DOHH2 (cell line): ENCODE data around the gene RPTOR.

Experiments used
- H3F3A ChIP-seq: fragments of 200-600 bp; sonication (generic), shearing (Covaris generic); 2 replicates; pipeline ENCODE4 v1.6.0; 2016; ENCODE audit warnings: antibody characterized with exemption, mild to moderate bottlenecking; ENCODE audit not compliant: control insufficient read depth, insufficient read depth
- H3K27ac ChIP-seq: fragments of 200-600 bp; sonication (generic); 2 replicates; pipeline ENCODE4 v1.5.1; 2014; ENCODE audit warnings: low read depth, mild to moderate bottlenecking, low read length, moderate library complexity
- H3K27me3 ChIP-seq: fragments of 200-600 bp; sonication (generic); 2 replicates; pipeline ENCODE4 v1.6.1; 2014; ENCODE audit warnings: mild to moderate bottlenecking, low read length, mixed read lengths; ENCODE audit not compliant: control insufficient read depth
- H3K36me3 ChIP-seq: fragments of 200-600 bp; sonication (generic); 2 replicates; pipeline ENCODE4 v1.6.1; 2014; ENCODE audit warnings: mild to moderate bottlenecking, low read length, moderate library complexity, mixed read lengths; ENCODE audit not compliant: control insufficient read depth
- H3K4me1 ChIP-seq: fragments of 200-600 bp; sonication (generic); 2 replicates; pipeline ENCODE4 v1.6.1; 2014; ENCODE audit warnings: mild to moderate bottlenecking, low read length, mixed read lengths; ENCODE audit not compliant: control insufficient read depth
- H3K4me2 ChIP-seq: fragments of 200-600 bp; sonication (generic); 2 replicates; pipeline ENCODE4 v1.6.0; 2014; ENCODE audit warnings: mild to moderate bottlenecking, low read length, moderate library complexity
- H3K4me3 ChIP-seq: fragments of 200-600 bp; sonication (generic); 2 replicates; pipeline ENCODE4 v1.5.1; 2014; ENCODE audit warnings: mild to moderate bottlenecking, low read length, mixed read lengths
- H3K79me2 ChIP-seq: fragments of 200-600 bp; sonication (generic); 2 replicates; pipeline ENCODE4 v1.6.1; 2014; ENCODE audit warnings: mild to moderate bottlenecking, low read length, mixed read lengths; ENCODE audit not compliant: control insufficient read depth
- H3K9me2 ChIP-seq: fragments of 200-600 bp; sonication (generic); replicated peaks from 2 replicates; pipeline ENCODE4 v1.6.1; 2014; ENCODE audit warnings: mild to moderate bottlenecking, low read length, mixed read lengths; ENCODE audit not compliant: control insufficient read depth
- H3K9me3 ChIP-seq: fragments of 200-600 bp; sonication (generic); 2 replicates; pipeline ENCODE4 v1.6.1; 2014; ENCODE audit warnings: antibody characterized with exemption, low read length, mixed read lengths; ENCODE audit not compliant: control insufficient read depth, insufficient read depth
- H4K20me1 ChIP-seq: fragments of 200-600 bp; sonication (generic); 2 replicates; pipeline ENCODE4 v1.6.0; 2014; ENCODE audit warnings: low read depth, mild to moderate bottlenecking, antibody characterized with exemption, low read length, moderate library complexity; ENCODE audit not compliant: control insufficient read depth, insufficient read depth
- EZH2phosphoT487 ChIP-seq: fragments of 200-600 bp; sonication (generic); IDR thresholded peaks from 2 replicates; pipeline ENCODE4 v1.6.1; 2017; ENCODE audit warnings: borderline replicate concordance, mild to moderate bottlenecking, antibody characterized with exemption, low read length, moderate library complexity, mixed read lengths
- TF ChIP-seq, protein P1 (sequence below): fragments of 200-600 bp; sonication (generic); IDR thresholded peaks from one replicate; pipeline ENCODE4 v1.5.1; 2014; ENCODE audit warnings: antibody characterized with exemption, mild to moderate bottlenecking, low read depth, low read length; ENCODE audit not compliant: poor library complexity, severe bottlenecking

The RPTOR gene

DNA sequence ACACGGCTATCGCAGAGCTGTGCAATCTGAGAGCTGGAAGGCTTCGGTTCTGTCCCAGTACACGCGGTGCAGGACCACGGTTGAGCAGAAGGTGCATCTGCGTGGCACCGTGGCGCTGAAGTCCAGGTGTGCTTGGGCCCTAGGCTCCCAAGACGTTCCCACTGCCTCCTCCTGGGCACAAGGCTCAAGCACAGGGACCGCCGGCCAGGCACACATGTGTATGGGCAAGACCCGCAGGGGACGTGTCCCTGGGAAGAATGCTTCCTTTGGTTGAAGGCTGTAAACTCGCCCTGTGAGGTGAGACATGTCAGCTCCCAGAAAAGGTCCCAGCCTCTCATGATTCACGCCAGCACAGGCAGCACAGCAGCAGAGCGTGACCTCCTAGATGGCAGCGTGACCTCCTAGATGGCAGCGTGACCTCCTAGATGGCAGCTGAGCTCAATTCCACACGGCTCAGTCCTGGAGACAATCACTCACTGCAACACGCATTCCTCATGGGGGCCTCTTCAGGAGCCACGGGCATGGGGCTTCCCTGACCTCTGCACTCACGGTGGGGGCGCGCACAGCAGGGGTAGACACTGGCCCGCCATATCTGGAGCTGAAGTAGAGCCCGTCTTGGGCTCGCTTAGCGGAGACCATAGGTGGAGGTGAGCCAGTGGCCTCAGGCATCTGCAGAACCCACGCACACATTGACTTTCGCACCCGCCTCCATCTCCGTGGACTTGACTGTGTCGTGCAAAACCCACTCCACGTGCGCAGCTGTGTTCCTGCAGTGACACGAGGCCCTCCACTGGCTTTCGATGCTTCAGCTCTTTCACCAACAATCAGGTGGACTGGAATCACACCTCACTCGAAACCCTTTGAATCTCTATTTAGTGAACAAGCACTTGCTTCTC, 362.0 kb downstream of the RPTOR start:
- Histone ChIP-seq H3K4me1 (peaks cover 27% of the 10 kb centered on the region), H3K27ac (no peak overlapping the region), H3K4me3 (no peak overlapping the region), H3F3A (peaks cover 10% of the 10 kb centered on the region), H4K20me1 (no peaks in the 10 kb centered on the region), H3K36me3 (peaks cover 15% of the 10 kb centered on the region), H3K9me3 (no peaks in the 10 kb centered on the region), H3K9me2 (no peaks in the 10 kb centered on the region), H3K4me2 (no peak overlapping the region), H3K27me3 (no peaks in the 10 kb centered on the region), H3K79me2 (no peaks in the 10 kb centered on the region)
- no peak for TF ChIP-seq EZH2phosphoT487
- TF ChIP-seq, protein P1, sequence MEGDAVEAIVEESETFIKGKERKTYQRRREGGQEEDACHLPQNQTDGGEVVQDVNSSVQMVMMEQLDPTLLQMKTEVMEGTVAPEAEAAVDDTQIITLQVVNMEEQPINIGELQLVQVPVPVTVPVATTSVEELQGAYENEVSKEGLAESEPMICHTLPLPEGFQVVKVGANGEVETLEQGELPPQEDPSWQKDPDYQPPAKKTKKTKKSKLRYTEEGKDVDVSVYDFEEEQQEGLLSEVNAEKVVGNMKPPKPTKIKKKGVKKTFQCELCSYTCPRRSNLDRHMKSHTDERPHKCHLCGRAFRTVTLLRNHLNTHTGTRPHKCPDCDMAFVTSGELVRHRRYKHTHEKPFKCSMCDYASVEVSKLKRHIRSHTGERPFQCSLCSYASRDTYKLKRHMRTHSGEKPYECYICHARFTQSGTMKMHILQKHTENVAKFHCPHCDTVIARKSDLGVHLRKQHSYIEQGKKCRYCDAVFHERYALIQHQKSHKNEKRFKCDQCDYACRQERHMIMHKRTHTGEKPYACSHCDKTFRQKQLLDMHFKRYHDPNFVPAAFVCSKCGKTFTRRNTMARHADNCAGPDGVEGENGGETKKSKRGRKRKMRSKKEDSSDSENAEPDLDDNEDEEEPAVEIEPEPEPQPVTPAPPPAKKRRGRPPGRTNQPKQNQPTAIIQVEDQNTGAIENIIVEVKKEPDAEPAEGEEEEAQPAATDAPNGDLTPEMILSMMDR: no peak

DNA sequence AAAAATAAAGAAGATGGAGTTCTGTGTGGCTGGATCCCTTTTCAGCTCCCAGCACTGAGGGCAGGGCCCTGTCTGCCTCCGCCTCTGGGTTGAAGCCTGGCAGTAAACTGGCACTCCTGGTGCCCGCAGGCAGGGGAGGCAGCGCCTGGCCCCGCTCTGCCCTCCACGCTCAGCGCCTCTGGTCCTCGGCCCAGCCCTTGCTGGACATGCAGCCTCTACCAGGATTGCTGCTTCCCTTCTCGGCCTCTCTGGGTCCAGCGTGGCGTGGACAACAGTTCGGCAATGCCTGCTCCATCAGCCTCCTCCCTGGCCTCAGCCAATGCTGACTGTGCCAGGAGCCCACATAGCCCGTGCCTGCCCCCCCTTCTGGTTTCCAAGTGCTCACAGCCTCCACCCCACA, 362.6 kb downstream of the RPTOR start:
- Histone ChIP-seq H3K79me2 (no peaks in the 10 kb centered on the region), H3K4me1 (peaks cover 31% of the 10 kb centered on the region), H4K20me1 (no peaks in the 10 kb centered on the region), H3K4me3 (no peak overlapping the region), H3K27me3 (no peaks in the 10 kb centered on the region), H3K27ac (no peak overlapping the region), H3K9me3 (no peaks in the 10 kb centered on the region), H3K4me2 (no peak overlapping the region), H3K36me3 (peaks cover 19% of the 10 kb centered on the region), H3F3A (peaks cover 17% of the 10 kb centered on the region), H3K9me2 (no peaks in the 10 kb centered on the region)
- TF ChIP-seq, protein P1: no peak
- no peak for TF ChIP-seq EZH2phosphoT487

- H3K27ac ChIP-seq: no peak overlapping the region
- TF ChIP-seq, protein P1: no peak
- TF ChIP-seq EZH2phosphoT487: no peak
- no peaks in the 10 kb centered on the region for H3K9me2 ChIP-seq
- H3F3A ChIP-seq: peaks cover 18% of the 10 kb centered on the region
- no peaks in the 10 kb centered on the region for H4K20me1 ChIP-seq
- H3K36me3 ChIP-seq: peaks cover 28% of the 10 kb centered on the region
- H3K4me3 ChIP-seq: no peak overlapping the region
- H3K4me2 ChIP-seq: no peak overlapping the region
- H3K27me3 ChIP-seq: no peaks in the 10 kb centered on the region
- no peaks in the 10 kb centered on the region for H3K79me2 ChIP-seq
- peaks cover 40% of the 10 kb centered on the region for H3K4me1 ChIP-seq
- H3K9me3 ChIP-seq: no peaks in the 10 kb centered on the region
Measured at GRCh38 chr17:80908211-80908610, 363.6 kb downstream of the RPTOR start.
